GM12873 (cell line): ENCODE data around the gene C11orf42.

Experiments
- TF ChIP-seq, protein P1 (sequence below): IDR thresholded peaks from 2 replicates; pipeline ENCODE4 v1.5.1; 2012; ENCODE audit warnings: low read depth, mild to moderate bottlenecking, moderate library complexity, low read length, control low read depth; ENCODE audit not compliant: insufficient read depth; ENCODE audit errors: missing control alignments

Gene C11orf42

DNA sequence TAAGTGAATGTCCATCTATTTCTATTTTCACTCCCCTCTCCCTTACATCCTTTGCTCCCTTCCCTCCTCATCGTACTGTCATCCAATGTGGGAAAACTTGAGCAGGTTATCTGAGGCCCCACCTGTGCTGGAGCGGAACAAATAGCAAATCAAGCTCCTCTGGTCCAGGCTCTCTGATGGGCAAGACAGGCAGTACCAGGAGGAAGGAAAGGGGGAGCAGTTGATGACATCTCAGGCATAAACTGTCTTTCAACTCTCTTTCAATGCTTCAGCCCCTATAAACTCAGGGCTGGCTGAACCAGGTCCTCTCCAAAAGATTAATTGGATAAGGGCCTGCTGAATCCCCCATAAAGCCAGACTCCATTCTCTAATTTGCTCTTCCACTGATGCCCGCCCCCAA lies 52.8 kb downstream of the C11orf42 start:
- TF ChIP-seq, protein P1, sequence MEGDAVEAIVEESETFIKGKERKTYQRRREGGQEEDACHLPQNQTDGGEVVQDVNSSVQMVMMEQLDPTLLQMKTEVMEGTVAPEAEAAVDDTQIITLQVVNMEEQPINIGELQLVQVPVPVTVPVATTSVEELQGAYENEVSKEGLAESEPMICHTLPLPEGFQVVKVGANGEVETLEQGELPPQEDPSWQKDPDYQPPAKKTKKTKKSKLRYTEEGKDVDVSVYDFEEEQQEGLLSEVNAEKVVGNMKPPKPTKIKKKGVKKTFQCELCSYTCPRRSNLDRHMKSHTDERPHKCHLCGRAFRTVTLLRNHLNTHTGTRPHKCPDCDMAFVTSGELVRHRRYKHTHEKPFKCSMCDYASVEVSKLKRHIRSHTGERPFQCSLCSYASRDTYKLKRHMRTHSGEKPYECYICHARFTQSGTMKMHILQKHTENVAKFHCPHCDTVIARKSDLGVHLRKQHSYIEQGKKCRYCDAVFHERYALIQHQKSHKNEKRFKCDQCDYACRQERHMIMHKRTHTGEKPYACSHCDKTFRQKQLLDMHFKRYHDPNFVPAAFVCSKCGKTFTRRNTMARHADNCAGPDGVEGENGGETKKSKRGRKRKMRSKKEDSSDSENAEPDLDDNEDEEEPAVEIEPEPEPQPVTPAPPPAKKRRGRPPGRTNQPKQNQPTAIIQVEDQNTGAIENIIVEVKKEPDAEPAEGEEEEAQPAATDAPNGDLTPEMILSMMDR: no peak

DNA sequence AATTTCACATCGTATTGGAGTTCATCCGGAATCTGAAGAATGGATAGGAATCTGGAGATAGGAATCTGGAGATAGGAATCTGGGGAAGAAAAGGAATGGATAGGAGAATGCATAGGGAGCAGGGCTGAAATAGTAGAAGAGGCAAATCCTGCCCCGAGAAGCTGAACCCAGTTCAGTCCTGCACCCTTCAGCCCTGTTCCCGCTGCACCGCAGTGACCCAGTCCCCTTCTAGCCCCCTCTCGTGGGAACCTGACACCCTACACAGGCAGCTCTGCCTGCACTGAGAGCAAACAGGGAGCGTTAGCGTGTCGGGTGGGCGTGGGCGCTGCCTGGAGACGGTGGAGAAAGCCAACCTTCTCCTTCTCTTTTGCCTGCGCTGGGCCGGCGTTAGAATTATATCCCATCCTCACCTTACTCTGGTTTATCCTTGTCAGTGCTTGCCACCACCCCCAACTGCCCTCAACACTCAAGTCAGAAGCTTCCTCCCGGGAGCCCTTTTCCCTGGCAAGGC lies 53.3 kb downstream of the C11orf42 start:
- TF ChIP-seq, protein P1: no peak

DNA sequence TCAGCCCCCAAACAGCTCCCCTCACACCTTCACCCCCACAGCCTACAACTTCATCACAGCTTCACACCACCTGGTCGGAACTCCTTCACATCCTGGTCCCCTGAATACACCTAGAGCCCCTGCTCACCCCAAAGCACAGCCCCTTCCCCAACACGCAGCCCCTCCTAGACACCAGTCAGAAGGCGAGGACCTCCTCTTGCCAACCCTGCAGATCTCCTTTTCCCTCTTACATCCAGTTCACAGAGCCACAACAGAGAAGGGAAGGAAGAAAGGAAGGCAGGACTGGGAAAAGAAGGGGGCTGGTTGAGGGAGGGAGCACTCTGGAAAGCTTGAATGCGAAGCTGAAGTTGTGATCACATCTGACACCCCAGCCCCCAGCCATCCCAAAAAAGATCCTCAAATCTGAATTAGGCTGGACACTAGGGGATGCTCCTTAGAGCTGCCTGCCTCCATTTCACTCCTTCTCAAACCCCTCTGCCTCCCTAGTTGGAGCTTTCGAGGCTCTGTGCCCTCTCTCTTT lies 54.9 kb downstream of the C11orf42 start:
- TF ChIP-seq, protein P1: no peak
